ENCODE results near the gene PPP4R2. TPM values are rescaled to one million over a fixed set of nuclear protein-coding genes. Genes with fewer than 3 reads are reported as not detected.

The PPP4R2 gene
- total and polyA plus RNA-seq, 10 donors, result 12.2 to 94.7 (median 54.2) TPM

GRCh38 chr3:72957297-72957696, 39.3 kb upstream of the PPP4R2 start:
- TF ChIP-seq POLR2A (IDR thresholded peaks at IDR 0.05), result no peak
- no peak for TF ChIP-seq CTCF (IDR thresholded peaks at IDR 0.05 in 8 of 11, conservative IDR thresholded peaks at IDR 0.05 in 3 of 11)
- no peak for TF ChIP-seq POLR2AphosphoS5 (IDR thresholded peaks at IDR 0.05)
- no peaks in the 10 kb centered on the region for H3K27me3 ChIP-seq (replicated peaks in 1 of 7)
- H3K4me1 ChIP-seq, result no peaks in the 10 kb centered on the region
- no peaks in the 10 kb centered on the region for H3K9me3 ChIP-seq
- DNase-seq, result no peak
- H3K4me3 ChIP-seq, result no peak overlapping the region
- no peaks in the 10 kb centered on the region for H3K36me3 ChIP-seq
- 84 to 92% (median 87%) methylated on average over 8 of the region's 8 CpGs for WGBS, 5 donors
- intact Hi-C loops (cut with DNase I; ENCODE audit: low total_unique reads), result no loop called here
- H3K27ac ChIP-seq, result no peak overlapping the region

- Histone ChIP-seq H3K27ac (no peak overlapping the region), H3K4me1 (no peaks in the 10 kb centered on the region), H3K36me3 (no peaks in the 10 kb centered on the region), H3K9me3 (no peaks in the 10 kb centered on the region), H3K27me3 (replicated peaks in 1 of 7) (no peaks in the 10 kb centered on the region), H3K4me3 (no peak overlapping the region)
- TF ChIP-seq POLR2AphosphoS5 (IDR thresholded peaks at IDR 0.05) (no peak), CTCF (IDR thresholded peaks at IDR 0.05 in 8 of 11, conservative IDR thresholded peaks at IDR 0.05 in 3 of 11) (no peak), POLR2A (IDR thresholded peaks at IDR 0.05) (no peak)
- 91 to 97% (median 93%) methylated on average over 5 of the region's 5 CpGs for WGBS, 5 donors
- DNase-seq, result no peak
- intact Hi-C loops (cut with DNase I; ENCODE audit: low total_unique reads), result no loop called here
Measured at GRCh38 chr3:72959336-72959735, 37.3 kb upstream of the PPP4R2 start.

- intact Hi-C loops (cut with DNase I; ENCODE audit: low total_unique reads), result no loop called here
- Histone ChIP-seq H3K9me3 (no peaks in the 10 kb centered on the region), H3K4me3 (no peak overlapping the region), H3K36me3 (no peaks in the 10 kb centered on the region), H3K27ac (no peak overlapping the region), H3K4me1 (peaks cover 0 to 7% (median 0%) of the 10 kb centered on the region in 6 donors), H3K27me3 (replicated peaks in 1 of 7) (no peaks in the 10 kb centered on the region)
- no peak for DNase-seq
- 63 to 76% (median 72%) methylated on average over 7 of the region's 7 CpGs for WGBS, 5 donors
- TF ChIP-seq CTCF (IDR thresholded peaks at IDR 0.05 in 8 of 11, conservative IDR thresholded peaks at IDR 0.05 in 3 of 11) (no peak), POLR2A (IDR thresholded peaks at IDR 0.05) (no peak), POLR2AphosphoS5 (IDR thresholded peaks at IDR 0.05) (no peak)
Measured at GRCh38 chr3:72960812-72961518, 35.6 kb upstream of the PPP4R2 start.

GRCh38 chr3:72961752-72962151, 34.9 kb upstream of the PPP4R2 start:
- Histone ChIP-seq H3K36me3 (no peaks in the 10 kb centered on the region), H3K4me1 (peaks cover 0 to 8% (median 0%) of the 10 kb centered on the region in 6 donors)
- intact Hi-C loops (cut with DNase I; ENCODE audit: low total_unique reads), result no loop called here

More at GRCh38 chr3:72961752-72962151, 34.9 kb upstream of the PPP4R2 start:
- H3K27me3 ChIP-seq (replicated peaks in 1 of 7), result no peaks in the 10 kb centered on the region
- no peaks in the 10 kb centered on the region for H3K9me3 ChIP-seq
- no peak for TF ChIP-seq POLR2A (IDR thresholded peaks at IDR 0.05)
- 51 to 82% (median 66%) methylated on average over 4 of the region's 4 CpGs for WGBS, 5 donors
- no peak overlapping the region for H3K4me3 ChIP-seq
- no peak for DNase-seq
- H3K27ac ChIP-seq, result no peak overlapping the region
